ENCODE data around the gene HELT. TPM values are rescaled to one million over a fixed set of nuclear protein-coding genes. Genes with fewer than 3 reads are reported as not detected.
A peak's percentile ranks its signal among the peaks of the same experiment; 100 is the strongest.

The HELT gene
- total RNA-seq, 1 donor from 2014 or later: not detected

DNA sequence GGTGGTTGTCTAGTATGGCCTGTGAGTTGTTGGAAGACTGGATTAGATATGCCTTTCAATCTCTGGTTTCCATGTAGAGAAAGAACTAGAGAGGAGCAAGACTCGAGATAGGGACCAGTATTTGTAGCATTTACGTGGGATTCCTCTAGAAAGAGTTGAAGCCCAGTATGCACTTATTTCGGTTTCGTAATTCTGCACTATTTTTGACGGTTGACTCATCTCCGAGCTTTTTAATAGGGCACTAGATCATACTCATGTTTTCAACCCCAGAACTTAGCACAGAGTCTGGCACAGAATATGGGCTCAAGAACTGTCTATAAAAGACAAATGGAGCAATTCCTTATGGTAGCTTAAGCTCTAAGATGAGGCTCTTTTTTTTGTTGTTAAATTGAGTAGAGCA is 15.7 kb downstream of the HELT start:
- no peaks in the 10 kb centered on the region for H3K4me1 Mint-ChIP-seq
- H3K36me3 Mint-ChIP-seq (ENCODE audit: low read depth): no peaks in the 10 kb centered on the region
- no peak for DNase-seq (ENCODE audit: low read depth, low spot score)
- no peak overlapping the region for H3K27ac Mint-ChIP-seq (ENCODE audit: unreplicated experiment)
- peaks cover 74% of the 10 kb centered on the region for H3K27me3 Mint-ChIP-seq (ENCODE audit: low read depth)
- H3K4me3 Mint-ChIP-seq: no peak overlapping the region
- H3K9me3 Mint-ChIP-seq: peaks cover 4% of the 10 kb centered on the region
- TF ChIP-seq, protein P1, sequence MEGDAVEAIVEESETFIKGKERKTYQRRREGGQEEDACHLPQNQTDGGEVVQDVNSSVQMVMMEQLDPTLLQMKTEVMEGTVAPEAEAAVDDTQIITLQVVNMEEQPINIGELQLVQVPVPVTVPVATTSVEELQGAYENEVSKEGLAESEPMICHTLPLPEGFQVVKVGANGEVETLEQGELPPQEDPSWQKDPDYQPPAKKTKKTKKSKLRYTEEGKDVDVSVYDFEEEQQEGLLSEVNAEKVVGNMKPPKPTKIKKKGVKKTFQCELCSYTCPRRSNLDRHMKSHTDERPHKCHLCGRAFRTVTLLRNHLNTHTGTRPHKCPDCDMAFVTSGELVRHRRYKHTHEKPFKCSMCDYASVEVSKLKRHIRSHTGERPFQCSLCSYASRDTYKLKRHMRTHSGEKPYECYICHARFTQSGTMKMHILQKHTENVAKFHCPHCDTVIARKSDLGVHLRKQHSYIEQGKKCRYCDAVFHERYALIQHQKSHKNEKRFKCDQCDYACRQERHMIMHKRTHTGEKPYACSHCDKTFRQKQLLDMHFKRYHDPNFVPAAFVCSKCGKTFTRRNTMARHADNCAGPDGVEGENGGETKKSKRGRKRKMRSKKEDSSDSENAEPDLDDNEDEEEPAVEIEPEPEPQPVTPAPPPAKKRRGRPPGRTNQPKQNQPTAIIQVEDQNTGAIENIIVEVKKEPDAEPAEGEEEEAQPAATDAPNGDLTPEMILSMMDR (conservative IDR thresholded peaks at IDR 0.05): no peak

DNA sequence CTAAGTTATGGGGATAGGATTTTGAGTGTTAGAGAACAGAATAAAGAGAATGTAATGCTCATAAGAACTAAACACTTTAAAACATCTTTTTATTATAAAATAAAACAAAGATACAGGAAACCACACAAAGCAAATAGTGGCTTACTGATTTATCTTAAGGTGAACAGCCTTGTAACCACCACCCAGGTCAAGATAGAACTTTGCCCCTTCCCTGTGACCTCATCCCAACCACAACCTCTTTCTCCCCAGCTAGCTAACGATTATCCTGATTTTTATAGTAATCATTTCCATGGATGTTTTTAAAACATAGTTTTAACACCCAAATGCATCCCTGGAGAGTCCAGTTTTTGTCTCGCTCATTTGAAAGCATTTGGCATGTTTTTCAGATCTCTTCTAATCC is 17.0 kb downstream of the HELT start:
- no peak for DNase-seq (ENCODE audit: low read depth, low spot score)
- H3K4me1 Mint-ChIP-seq: peaks cover 5% of the 10 kb centered on the region
- H3K27ac Mint-ChIP-seq (ENCODE audit: unreplicated experiment): peak overlapping the region; percentile 36
- TF ChIP-seq, protein P1 (conservative IDR thresholded peaks at IDR 0.05): no peak
- peaks cover 65% of the 10 kb centered on the region for H3K27me3 Mint-ChIP-seq (ENCODE audit: low read depth)
- H3K9me3 Mint-ChIP-seq: peaks cover 4% of the 10 kb centered on the region
- no peak overlapping the region for H3K4me3 Mint-ChIP-seq
- H3K36me3 Mint-ChIP-seq (ENCODE audit: low read depth): no peaks in the 10 kb centered on the region

DNA sequence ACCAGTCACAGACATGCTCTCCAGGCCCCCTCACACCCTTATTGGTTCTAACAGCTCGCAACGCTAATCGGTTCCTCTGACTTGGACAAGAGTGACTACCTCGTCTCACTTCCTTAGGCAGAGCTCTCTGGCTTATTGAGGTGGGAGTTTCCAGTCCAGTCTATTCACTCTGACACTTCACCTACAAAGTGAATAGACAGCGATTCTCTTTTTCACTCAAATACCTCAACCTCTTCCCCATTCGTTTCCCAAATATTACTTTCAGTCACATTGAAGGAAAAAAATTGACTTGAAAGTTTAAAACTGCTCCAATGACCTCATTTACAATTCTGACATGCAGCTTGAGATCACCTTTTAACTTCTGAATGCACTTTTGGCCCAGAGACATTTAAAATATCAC is 17.7 kb downstream of the HELT start:
- Mint-ChIP-seq H3K9me3 (peaks cover 4% of the 10 kb centered on the region), H3K27ac (ENCODE audit: unreplicated experiment) (no peak overlapping the region), H3K36me3 (ENCODE audit: low read depth) (no peaks in the 10 kb centered on the region), H3K4me3 (no peak overlapping the region), H3K4me1 (peaks cover 5% of the 10 kb centered on the region), H3K27me3 (ENCODE audit: low read depth) (peaks cover 57% of the 10 kb centered on the region)
- TF ChIP-seq, protein P1 (conservative IDR thresholded peaks at IDR 0.05): no peak
- DNase-seq (ENCODE audit: low read depth, low spot score): no peak

DNA sequence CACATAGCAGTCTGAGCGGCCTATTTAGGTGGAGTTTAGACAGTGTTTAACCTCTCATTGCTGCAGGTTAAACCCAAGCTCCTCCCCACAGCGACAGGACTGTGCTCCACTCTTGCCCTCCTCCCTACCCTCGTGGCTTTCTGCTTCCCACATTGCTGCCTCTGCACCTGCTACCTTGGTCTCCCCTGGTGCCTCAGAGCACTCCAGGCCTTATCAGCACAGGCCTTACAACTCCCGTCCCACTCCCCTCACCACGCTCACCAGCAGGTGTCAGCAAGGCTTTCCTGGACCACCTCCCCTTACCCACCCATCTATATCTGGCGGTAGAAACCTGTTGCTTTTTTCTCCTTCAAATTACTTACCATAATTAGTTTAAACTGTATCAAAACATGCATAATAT is 18.6 kb downstream of the HELT start:
- no peak for DNase-seq (ENCODE audit: low read depth, low spot score)
- Mint-ChIP-seq H3K4me1 (peaks cover 5% of the 10 kb centered on the region), H3K27me3 (ENCODE audit: low read depth) (peaks cover 50% of the 10 kb centered on the region), H3K4me3 (no peak overlapping the region), H3K36me3 (ENCODE audit: low read depth) (no peaks in the 10 kb centered on the region), H3K9me3 (peaks cover 4% of the 10 kb centered on the region), H3K27ac (ENCODE audit: unreplicated experiment) (no peak overlapping the region)
- TF ChIP-seq, protein P1 (conservative IDR thresholded peaks at IDR 0.05): no peak

DNA sequence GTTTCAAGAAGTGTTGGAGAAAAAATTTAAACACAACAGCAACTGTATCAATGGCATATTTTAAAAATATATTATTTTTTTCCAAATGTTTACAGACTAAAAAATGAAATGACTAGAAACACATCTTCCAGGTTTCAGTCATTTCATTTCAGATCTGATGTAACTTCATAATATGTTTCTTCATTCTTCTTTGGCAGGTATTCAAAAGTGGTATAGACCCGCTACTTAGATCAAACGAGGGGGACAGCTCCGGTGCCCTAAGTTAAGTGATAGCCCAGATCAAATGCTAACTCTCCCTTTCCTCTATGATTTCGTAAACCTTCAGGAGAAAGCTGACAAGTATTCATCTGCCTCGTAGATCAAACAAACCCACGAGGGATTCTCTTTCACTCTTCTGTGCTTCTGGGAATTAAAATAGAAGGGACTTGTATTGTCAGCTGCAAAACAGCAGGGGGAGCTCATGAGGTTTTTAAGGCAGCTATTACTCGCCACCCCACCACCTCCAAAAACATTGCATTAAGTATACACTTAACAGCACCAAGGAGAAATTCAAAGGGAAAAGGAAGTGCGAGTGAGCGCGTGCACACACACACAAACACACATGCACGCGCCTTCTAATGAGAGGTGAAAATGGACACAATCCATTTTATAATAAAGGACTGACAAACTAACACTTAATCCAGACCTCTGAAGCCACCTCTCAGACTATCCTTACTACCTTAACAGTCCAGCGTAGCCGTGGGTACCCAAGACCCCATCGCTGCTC is 21.4 kb downstream of the HELT start:
- no peak overlapping the region for H3K4me3 Mint-ChIP-seq

More for the DNA sequence above, 21.4 kb downstream of the HELT start:
- peaks cover 7% of the 10 kb centered on the region for H3K9me3 Mint-ChIP-seq
- H3K27me3 Mint-ChIP-seq (ENCODE audit: low read depth): peaks cover 49% of the 10 kb centered on the region
- peaks cover 5% of the 10 kb centered on the region for H3K4me1 Mint-ChIP-seq
- TF ChIP-seq, protein P1 (conservative IDR thresholded peaks at IDR 0.05): peak; percentile 83
- no peak overlapping the region for H3K27ac Mint-ChIP-seq (ENCODE audit: unreplicated experiment)
- DNase-seq (ENCODE audit: low read depth, low spot score): peak; percentile 55
- H3K36me3 Mint-ChIP-seq (ENCODE audit: low read depth): no peaks in the 10 kb centered on the region

Data from neural crest cell (in vitro differentiated cells).